ENCODE data around the gene SPOCK1.

The SPOCK1 gene

GRCh38 chr5:137294604-137295003 lies 204.5 kb downstream of the SPOCK1 start:
- no peak for TF ChIP-seq CTCF (IDR thresholded peaks at IDR 0.05; ENCODE audit: control extremely low read depth, extremely low read depth, low read depth, missing control alignments)
- CTCF ChIA-PET: interaction anchor here (1.0 to 1.7 kb wide), 3 partner anchors 8 to 26 kb away, joined by 3 to 7 read pairs (median 4); no protein-coding TSS in a partner anchor
- POLR2A ChIA-PET: no interaction called here
- DNase-seq (ENCODE audit: extremely low spot score): no peak

- ChIA-PET CTCF (interaction anchor here (1.1 to 2.2 kb wide), 2 partner anchors 27 to 28 kb away, joined by 3 to 8 read pairs; no protein-coding TSS in a partner anchor), POLR2A (no interaction called here)
- TF ChIP-seq CTCF (IDR thresholded peaks at IDR 0.05; ENCODE audit: control extremely low read depth, extremely low read depth, low read depth, missing control alignments): no peak
- no peak for DNase-seq (ENCODE audit: extremely low spot score)
Measured at GRCh38 chr5:137292461-137293027, 206.6 kb downstream of the SPOCK1 start.

GRCh38 chr5:137291436-137291835 lies 207.7 kb downstream of the SPOCK1 start:
- POLR2A ChIA-PET: no interaction called here

GRCh38 chr5:137291031-137291430 lies 208.1 kb downstream of the SPOCK1 start:
- POLR2A ChIA-PET: no interaction called here
- CTCF ChIA-PET: interaction anchor here (1.1 to 2.2 kb wide), 3 partner anchors 9 to 29 kb away, joined by 3 to 8 read pairs (median 7); no protein-coding TSS in a partner anchor
- DNase-seq (ENCODE audit: extremely low spot score): no peak
- TF ChIP-seq CTCF (IDR thresholded peaks at IDR 0.05; ENCODE audit: control extremely low read depth, extremely low read depth, low read depth, missing control alignments): no peak

More at GRCh38 chr5:137291436-137291835, 207.7 kb downstream of the SPOCK1 start:
- CTCF ChIA-PET: interaction anchor here (1.1 to 2.2 kb wide), 3 partner anchors 9 to 29 kb away, joined by 3 to 8 read pairs (median 7); no protein-coding TSS in a partner anchor
- no peak for TF ChIP-seq CTCF (IDR thresholded peaks at IDR 0.05; ENCODE audit: control extremely low read depth, extremely low read depth, low read depth, missing control alignments)
- no peak for DNase-seq (ENCODE audit: extremely low spot score)

- no peak for TF ChIP-seq CTCF (IDR thresholded peaks at IDR 0.05; ENCODE audit: control extremely low read depth, extremely low read depth, low read depth, missing control alignments)
- no peak for DNase-seq (ENCODE audit: extremely low spot score)
- ChIA-PET POLR2A (no interaction called here), CTCF (interaction anchor here (2.2 kb wide), 1 partner anchor 30 kb away, joined by 8 read pairs; no protein-coding TSS in a partner anchor)
Measured at GRCh38 chr5:137290373-137290772, 208.8 kb downstream of the SPOCK1 start.

- no peak for TF ChIP-seq CTCF (IDR thresholded peaks at IDR 0.05; ENCODE audit: control extremely low read depth, extremely low read depth, low read depth, missing control alignments)
- DNase-seq (ENCODE audit: extremely low spot score): no peak
- CTCF ChIA-PET: interaction anchor here (3.7 kb wide), 1 partner anchor 31 kb away, joined by 14 read pairs; no protein-coding TSS in a partner anchor
- POLR2A ChIA-PET: no interaction called here
Measured at GRCh38 chr5:137289856-137290255, 209.3 kb downstream of the SPOCK1 start.

All from GM10248 (cell line).